ENCODE measurements around the gene CCN6.

DNA sequence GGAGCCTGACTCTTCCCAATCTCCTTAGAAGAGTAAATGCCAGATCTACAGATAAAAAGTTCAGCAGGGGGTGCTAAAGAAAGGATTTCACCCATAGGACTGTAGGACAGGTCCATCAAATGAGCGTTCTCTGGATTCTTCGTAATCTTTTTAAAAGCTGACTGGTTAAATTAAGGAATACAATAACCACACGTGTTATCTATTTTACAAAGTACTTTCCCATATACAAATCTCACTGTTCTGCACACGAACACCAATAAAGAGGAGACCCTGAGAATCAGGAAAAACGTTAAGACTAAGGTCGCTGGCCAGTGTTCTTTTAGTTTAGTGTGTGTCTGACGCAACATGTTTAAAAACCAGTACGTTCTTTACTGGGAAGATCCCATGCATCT lies 32.8 kb downstream of the CCN6 start:
- TF ChIP-seq POLR2AphosphoS5 (IDR thresholded peaks at IDR 0.05) (no peak), CTCF (IDR thresholded peaks at IDR 0.05) (peak in 2 of 4 experiments; percentile 14 to 36)
